GM21825 (cell line): ENCODE results near the gene MYO19.
"Not testable (repeated sequence)": the region's sequence is repeated elsewhere in the genome, so short reads cannot be mapped to it uniquely, and the experiment has no call there.

ENCODE experiments used
- ATAC-seq: cut with Tn5 transposase; IDR thresholded peaks from one replicate; pipeline ENCODE4 v1.9.1; 2021; ENCODE audit warnings: mild to moderate bottlenecking, moderate library complexity; ENCODE audit not compliant: unreplicated experiment

Gene MYO19

DNA sequence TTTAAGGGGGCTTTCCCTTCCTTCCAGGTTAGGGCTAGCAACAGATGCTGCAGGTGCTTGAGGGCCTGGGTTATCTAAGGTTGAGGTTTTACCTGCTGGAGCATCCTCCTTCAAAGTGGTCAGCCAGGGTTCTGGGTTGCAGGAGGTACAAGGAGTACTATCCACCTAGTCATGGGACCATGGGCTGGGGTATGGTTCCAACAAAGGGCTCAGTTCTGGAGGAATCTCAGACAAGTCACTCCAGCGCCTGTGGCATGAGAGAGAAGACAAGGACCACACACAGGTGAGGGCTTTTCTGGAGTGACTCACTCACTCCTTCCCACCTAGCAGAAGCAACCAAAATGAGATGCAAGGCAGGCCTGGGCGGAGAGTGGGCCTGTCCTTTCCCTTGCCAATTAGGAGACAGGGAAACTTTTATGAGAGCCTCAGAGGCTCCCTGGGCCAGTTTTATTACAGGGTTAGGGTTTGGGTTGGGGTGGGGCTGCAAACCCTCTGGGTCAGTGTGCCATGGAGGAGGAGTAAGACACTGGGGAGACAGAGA, 2.2 kb downstream of the MYO19 start:
- ATAC-seq: no peak

DNA sequence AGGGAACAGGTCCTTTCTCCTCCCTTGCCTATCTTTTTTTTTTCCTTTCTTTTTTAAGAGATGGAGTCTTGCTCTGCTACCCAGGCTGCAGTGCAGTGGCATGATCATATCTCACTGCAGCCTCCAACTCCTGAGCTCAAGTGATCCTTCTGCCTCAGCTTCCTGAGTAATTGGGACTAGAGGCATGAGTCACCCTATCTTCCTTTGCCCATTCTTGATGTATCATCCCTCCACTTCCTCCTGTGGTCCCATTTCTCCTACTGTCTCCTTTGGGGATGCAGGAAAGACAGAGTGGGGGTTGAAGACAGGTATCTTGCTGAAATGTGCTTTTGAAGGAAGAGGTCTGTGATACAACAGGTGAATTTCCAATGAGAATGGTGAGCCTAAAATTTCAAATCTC, 5.5 kb downstream of the MYO19 start:
- no peak for ATAC-seq

DNA sequence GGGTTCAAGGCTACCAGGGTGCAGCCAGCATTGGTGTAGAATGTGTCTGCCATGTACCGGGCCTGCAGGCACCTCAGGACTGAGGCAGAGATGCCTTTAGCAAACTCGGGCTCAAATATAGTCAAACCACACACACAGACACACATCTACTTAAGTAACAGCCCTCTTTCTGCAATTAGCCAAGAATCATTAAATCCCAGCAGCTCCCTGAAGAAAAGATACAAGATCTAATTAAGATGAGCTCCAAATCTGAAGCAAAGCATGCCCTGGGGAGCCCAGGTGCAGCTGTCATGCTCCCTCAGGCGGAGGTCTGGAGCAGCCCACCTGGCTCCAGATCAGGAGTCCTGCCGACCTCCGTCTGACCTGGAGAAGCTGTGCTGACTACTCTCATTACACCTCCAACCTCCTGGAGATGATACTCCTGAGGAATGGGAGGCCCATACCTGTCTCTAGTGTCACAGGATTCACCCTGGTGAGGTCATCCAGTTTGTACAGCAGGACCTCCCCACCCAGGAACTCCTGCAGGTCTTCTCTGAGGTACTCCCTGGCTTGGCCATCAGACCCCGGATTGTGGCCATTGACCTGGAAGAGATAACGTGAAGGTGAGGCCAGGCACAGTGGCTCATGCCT, 6.9 kb downstream of the MYO19 start:
- ATAC-seq: no peak

- no peak for ATAC-seq
Observed at GRCh38 chr17:36525888-36526287, 8.8 kb downstream of the MYO19 start.

DNA sequence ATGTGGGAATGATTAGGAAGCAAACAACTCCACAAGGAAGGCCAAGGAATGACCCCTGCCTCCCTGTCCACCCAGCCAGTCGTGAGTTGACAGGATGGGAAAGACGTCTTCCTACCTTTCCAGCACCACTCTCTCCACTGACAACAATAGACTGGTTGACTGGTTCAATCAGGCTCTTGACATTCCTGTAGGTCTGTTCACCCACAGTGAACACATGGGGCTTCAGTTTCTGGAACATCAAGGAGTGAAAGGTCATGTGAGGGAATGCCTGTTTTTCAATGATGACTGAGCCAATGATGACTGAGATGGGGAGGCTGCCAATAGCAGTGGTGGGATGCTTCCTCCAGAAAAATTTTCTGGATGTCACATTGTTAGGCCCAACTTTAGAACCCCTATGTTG, 9.6 kb downstream of the MYO19 start:
- no peak for ATAC-seq

DNA sequence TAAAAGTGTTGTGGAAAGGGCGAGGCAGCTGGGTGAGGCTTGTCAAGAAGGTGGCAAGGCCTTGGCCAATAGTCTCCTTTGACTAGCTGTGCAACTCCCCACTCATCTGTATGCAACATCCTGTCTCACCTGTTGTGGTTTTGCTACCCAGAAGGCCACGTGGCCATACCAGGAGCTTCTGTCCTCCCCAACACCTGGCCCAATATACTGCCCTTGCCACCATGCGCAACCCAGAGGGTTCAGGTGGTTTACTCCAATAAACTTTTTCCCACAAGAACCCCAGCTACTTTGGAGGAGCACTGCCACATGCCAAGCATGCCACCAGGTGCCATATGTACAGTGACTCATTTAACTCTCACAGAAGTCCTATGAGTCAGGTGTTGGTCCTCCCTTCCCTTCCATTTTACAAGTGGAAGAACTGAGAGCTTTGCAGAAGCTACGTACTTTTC, 10.2 kb downstream of the MYO19 start:
- ATAC-seq: no peak

DNA sequence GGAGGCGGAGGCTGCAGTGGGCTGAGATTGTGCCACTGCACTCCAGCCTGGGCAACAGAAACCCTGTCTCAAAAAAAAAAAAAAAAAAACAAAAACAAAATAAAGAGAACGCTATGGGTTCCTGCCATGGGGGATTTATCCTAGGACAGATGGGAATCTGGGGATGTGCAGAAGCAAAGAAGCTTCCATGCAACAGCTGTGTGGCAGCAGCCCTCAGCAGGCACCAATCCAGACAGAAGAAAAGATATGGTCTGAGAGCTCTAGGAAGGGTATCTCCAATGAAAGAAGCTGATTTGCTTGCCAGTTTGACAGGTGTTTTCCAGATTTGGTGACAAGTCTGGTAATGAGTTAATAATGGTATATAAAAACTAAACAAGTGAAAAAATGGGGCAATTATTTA, 11.6 kb downstream of the MYO19 start:
- ATAC-seq: no peak

DNA sequence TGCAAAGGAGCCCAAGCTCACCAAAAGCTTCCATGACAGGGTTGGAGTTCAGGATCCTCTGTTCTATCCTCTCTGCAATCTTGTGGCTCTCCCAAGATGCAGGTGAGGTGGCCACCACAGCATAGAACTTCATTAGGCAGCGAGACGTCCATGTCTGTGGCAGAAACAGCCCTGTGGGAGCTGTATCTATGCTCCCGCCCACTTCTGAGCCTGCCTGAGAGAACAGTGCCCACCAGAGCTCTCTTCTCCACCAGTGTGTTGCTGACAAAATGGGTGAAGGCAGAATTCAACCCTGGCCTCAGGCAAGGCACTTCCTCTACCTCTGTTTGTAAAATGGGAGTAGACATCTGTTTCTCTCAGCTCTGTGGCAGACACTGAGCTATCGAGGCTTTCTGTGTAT, 18.8 kb downstream of the MYO19 start:
- ATAC-seq: no peak

GRCh38 chr17:36514856-36515255, 19.8 kb downstream of the MYO19 start:
- ATAC-seq: no peak

DNA sequence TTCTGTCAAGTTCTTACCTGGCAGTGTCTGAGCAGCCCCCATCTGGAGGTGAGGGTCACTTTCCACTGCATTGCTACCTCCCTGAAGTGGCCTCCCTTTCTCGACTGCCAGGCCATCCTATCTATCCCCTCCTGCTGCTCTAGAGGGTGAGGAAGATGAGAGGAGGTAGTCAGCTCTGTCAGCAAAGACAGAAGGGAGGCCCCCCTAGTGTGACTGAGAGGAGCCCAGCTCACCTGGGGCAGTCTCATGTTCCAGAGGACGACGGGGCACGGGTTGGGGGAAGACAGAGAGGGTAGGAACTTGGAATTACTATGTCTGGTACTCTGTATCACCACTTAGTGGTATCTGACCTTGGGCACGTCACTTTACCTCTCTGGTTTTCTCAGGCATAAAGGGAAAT, 22.0 kb downstream of the MYO19 start:
- ATAC-seq: no peak

- no peak for ATAC-seq
Observed at GRCh38 chr17:36511216-36511615, 23.5 kb downstream of the MYO19 start.

- ATAC-seq: no peak
Observed at GRCh38 chr17:36510636-36511035, 24.0 kb downstream of the MYO19 start.

DNA sequence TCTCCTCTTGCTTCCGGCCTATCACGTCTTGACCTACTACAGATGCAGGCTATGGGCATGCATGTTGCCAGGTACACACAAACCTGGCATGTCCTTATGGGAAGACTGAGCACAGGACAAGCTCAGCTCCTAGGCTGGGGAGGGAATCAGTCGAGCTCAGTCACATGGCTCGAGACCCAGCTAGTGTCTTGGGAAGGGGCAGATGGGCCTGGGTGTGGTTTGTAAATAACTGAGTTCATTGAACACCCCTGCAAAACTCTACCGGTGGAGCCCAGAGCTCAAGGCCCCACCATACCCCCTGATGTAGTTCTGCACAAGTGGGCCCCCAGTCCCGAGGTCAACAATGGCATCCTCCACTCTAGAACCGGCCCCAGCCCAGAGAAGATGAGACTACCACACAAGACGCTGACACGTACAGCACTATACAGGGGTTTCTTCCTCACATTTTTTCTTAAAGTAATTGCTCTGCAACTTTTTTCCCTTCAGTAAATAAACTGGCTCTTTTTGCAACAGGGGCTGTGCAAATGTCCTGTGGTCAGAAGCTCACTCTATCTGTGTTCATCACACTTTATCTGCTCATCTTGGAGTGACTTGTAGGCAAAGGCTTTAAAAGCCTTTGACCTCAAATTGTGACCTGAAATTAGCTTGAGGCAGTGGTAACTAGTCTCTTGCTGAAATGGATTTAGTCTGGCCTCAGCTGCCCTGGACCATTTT, 25.2 kb downstream of the MYO19 start:
- ATAC-seq: no peak

GRCh38 chr17:36508439-36508838, 26.2 kb downstream of the MYO19 start:
- ATAC-seq: not testable (repeated sequence)

DNA sequence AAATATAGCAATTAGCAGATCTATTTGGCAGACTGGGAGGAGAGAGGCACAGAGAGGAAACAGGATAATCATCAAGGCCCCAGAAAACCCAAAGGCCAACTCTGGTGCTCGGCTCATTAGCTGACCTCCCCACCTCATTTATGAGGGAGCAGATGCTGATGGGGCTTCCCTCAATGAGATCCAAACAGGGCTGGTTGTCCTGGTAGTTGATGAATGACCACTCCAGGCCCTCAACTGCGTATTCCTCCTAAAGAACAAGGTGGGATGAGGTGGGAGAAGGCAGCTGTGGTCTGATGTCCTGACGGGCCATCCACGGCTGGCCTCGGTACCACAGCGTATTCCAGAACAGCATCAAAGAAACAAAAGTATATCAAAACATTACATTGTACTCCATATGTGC, 27.4 kb downstream of the MYO19 start:
- no peak for ATAC-seq

DNA sequence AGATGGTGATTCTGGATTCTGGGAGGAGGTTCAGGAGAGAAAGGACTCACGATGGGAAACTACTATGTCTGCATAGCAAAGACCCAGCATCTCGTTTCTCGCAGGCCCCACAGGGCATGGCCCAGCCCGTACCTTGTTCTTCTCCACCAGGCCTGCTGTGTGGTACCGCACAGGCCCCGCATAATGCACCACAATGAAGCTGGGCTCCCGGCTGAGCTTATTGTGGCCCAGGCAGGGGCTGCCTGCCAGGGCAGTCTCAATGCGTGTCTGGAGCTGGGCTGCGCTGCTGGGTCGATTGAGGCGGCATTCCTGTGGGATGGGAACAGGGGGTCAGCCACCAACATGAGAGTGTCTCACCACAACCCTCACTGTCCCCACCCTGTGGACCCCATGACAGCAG, 27.8 kb downstream of the MYO19 start:
- no peak for ATAC-seq

GRCh38 chr17:36506249-36506826, 28.3 kb downstream of the MYO19 start:
- no peak for ATAC-seq

DNA sequence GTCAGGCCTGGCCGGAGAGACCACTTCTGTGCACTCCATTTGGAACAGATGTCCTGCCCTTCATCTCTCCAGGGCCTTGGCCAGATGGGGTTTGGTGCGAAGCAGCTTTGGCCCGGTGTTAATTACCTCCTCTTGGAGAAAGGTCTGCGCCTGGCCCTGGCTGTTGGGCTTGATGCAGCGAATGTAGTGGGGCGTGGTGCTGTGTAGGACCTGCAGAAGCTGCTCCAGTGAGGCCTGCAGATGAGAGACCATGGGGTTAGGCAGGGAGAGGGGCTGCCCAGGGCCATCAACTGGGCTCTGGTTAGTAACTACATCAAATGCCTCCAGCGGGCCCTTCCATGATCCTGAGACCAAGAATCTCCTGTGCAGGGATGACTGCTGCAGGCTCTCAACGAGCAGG, 29.5 kb downstream of the MYO19 start:
- ATAC-seq: no peak

- no peak for ATAC-seq
Observed at GRCh38 chr17:36504156-36504545, 30.5 kb downstream of the MYO19 start.

- no peak for ATAC-seq
Observed at GRCh38 chr17:36503456-36504155, 31.1 kb downstream of the MYO19 start.

DNA sequence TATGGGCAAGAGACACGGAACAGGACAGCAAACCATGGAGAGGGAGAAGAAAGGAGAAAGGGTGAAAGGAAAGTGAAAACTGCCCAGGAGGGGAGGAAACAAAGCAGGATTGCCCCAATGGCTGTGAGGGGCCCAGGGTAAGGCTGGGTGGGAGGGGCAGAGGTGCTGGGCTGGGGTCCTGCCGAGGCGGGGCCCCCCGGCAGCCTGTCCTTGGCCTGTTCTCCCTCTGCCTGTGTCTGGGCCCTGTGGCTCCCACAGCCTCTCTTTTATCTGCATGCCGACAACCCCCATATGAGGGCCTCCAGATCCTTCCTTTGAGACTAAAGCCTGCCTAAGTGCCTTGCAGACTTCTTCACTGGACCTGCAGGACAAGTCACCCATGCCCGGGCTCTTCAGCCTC, 32.7 kb downstream of the MYO19 start:
- ATAC-seq: no peak

GRCh38 chr17:36501351-36501750, 33.3 kb downstream of the MYO19 start:
- ATAC-seq: no peak
